Hematopoietic multipotent progenitor cell treated with erythropoietin and hydrocortisone succinate and interleukin-3 and kit ligand, for 8 days (in vitro differentiated cells): ENCODE data around the gene APH1B.

Source experiments
- DNase-seq: peaks from one replicate; pipeline ENCODE4 v3.0.0-alpha.2; 2015

Gene APH1B

GRCh38 chr15:63357731-63358130 is 80.3 kb downstream of the APH1B start:
- DNase-seq: no peak

GRCh38 chr15:63358241-63359029 is 81.0 kb downstream of the APH1B start:
- DNase-seq: no peak
